ENCODE data around the gene IREB2.
"Not testable (repeated sequence)": the region's sequence is repeated elsewhere in the genome, so short reads cannot be mapped to it uniquely, and the experiment has no call there.

IREB2 gene

DNA sequence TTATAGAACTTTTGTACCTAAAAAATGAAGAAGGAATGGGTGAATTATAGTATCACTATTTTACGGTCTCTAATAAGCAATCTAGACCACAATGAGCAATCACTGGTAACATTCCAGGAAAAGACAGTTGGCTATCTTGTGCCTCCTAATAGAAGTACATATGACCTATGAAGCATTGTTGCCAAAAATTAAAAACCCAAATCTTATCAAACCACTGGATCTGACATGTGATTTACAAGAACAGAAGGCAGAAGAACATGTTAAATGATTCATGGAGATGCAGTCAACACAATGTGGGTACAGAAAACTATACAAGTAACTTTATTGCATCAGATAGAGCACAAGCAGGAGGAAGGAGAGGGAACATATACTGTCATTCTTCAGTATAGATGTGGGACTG is 54.9 kb downstream of the IREB2 start:
- peak; percentile 81 for DNase-seq

DNA sequence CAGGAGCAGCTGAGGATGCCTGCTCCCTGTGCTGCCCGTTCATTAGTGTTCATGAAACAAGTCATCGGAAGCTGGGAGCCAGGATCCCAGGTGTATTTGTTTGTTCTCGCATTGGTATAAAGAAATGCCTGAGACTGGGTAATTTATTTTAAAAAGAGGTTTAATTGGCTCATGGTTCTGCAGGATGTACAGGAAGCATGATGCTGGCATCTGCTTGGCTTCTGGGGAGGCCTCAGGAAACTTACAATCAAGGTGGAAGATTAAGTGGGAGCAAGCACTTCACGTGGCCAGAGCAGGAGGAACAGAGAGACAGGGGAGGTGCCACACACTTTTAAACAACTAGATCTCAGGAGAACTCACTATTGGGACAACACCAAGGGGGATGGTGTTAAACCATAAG is 63.8 kb downstream of the IREB2 start:
- DNase-seq = no peak

DNA sequence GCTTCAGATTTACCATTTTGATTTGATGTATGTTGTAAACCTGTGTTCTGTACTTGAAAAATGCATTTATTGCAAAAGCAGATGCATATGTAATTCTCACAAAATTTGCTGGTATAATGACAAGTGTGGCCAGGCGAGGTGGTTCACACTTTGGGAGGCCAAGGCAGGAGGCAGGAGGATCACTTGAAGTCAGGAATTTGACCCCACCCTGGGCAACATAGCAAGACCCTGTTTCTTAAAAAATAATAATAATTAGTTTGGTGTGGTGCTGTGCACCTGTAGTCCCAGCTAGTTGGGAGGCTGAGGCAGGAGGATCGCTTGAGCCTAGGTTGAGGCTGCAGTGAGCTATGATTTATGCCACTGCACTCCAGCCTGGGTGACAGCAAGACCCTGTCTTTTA is 64.6 kb downstream of the IREB2 start:
- DNase-seq = no peak

DNA sequence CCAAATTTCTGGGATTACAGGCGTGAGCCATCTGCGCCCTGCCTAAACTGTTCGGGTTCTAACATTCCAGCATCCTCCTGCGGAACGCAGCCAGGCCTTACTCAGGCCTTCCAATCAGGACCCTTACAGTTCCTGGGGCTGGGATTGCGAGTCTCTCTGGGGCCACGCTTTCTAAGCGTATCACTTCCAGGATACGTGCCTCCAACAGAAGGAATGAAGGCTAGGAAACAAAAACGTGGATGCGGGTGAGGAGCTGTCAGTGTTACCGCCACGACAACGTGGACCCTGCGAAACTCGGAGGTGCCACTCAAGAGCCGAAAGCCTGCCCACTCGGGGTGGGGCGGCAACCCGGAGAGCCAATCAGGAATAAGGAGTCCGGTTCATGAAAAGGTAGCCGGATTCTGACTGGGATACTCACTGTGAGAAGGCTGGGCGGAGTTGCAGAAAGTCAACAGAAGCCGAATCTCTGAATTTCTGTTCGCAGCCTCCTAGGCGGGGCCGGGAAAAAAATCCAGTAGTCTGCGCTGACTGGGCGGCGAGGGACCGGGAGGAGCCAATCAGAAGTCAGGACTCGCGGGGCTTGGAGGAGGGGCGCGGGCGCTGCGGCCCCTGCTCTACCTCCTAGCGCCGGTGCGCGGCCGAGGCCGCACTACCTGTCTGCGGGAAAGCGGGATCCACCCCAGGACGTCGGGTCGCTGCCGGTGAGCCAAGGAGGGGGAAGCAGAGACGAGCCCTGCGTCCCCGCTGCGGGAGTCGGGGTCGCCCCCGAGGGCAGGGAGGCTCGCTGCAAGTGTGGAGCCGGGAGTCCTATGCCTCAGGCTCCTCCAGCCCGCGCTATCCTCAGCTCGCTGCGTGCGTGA is 69.2 kb downstream of the IREB2 start, which contains the start of gene HYKK:
Gene HYKK, plus strand, starts transcription at position 607 of the 860 bp plus-strand sequence. CDS start 5,512 bp downstream, outside the sequence.
- DNase-seq = peak; percentile 96

- no peak for DNase-seq
Measured at GRCh38 chr15:78507831-78508160, 69.8 kb downstream of the IREB2 start.

GRCh38 chr15:78508272-78508671 is 70.3 kb downstream of the IREB2 start:
- DNase-seq = no peak

- DNase-seq = no peak
Measured at GRCh38 chr15:78509726-78510312, 71.8 kb downstream of the IREB2 start.

DNA sequence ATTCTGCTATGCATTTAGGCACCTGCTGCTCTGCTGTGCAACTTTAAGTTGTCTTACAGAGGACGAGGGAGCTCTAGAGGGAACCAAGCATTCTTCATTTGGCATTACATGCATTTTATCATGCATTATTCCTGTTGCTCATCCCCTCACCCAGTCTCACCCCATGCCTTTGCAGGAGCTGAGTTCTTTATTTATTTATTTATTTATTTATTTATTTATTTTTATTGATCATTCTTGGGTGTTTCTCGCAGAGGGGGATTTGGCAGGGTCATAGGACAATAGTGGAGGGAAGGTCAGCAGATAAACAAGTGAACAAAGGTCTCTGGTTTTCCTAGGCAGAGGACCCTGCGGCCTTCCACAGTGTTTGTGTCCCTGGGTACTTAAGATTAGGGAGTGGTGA is 82.0 kb downstream of the IREB2 start:
- DNase-seq = not testable (repeated sequence)

DNA sequence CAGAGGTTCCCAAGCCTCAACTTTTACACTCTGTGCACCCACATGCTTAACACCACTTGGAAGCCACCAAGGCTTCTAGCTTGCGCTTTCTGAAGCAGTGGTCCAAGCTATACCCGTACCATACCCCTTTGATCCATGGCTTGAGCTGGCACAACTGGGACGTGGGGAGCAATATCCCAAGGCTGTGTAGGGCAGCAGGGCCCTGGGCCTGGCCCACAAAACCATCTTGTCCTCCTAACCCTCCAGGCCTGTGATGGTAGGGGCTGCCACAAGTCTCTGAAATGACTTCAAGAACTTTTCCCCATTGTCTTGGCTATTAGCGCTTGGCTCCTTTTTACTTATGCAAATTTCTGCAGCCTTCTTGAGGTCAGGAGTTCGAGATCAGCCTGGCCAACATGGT is 86.2 kb downstream of the IREB2 start:
- DNase-seq = no peak

GRCh38 chr15:78527325-78527724 is 89.3 kb downstream of the IREB2 start:
- no peak for DNase-seq

- no peak for DNase-seq
Measured at GRCh38 chr15:78533331-78533730, 95.3 kb downstream of the IREB2 start.

DNA sequence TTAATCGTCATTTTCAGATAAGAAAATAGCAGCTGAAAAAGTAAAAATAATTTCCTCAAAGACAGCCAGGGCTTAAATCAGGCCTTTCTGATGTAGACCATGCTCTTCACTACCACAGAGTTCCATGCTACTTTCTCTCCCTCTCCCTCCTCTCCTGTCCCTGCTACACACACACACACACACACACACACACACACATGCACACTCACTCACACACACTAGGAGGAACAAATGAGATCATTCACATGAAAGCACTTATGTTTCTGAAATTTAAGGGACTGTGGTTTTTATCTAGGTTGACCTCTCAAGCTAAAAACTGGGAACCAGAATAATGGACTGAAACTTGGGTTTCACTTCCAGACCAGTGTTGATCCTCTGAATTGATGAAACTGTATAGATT is 98.1 kb downstream of the IREB2 start:
- DNase-seq = peak; percentile 70

- no peak for DNase-seq
Measured at GRCh38 chr15:78537266-78537905, 99.4 kb downstream of the IREB2 start.

DNA sequence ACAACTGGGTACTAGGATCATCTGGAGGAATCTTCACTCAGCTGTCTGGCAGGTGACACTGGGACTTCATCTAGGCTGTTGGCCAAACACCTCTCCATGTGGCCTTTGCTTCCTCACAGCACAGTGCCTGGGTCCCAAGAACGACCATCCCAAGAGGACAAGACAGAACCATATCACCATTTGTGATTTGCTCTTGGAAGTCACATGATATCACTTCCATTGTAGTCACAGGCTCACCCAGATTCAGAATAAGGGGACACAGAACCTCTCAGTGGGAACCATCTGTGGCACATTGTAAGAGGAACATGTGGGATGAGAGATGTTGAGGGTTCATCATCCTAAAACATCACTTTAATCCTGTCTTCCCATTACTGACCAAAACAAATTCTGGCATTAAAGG is 100.3 kb downstream of the IREB2 start:
- DNase-seq = no peak

DNA sequence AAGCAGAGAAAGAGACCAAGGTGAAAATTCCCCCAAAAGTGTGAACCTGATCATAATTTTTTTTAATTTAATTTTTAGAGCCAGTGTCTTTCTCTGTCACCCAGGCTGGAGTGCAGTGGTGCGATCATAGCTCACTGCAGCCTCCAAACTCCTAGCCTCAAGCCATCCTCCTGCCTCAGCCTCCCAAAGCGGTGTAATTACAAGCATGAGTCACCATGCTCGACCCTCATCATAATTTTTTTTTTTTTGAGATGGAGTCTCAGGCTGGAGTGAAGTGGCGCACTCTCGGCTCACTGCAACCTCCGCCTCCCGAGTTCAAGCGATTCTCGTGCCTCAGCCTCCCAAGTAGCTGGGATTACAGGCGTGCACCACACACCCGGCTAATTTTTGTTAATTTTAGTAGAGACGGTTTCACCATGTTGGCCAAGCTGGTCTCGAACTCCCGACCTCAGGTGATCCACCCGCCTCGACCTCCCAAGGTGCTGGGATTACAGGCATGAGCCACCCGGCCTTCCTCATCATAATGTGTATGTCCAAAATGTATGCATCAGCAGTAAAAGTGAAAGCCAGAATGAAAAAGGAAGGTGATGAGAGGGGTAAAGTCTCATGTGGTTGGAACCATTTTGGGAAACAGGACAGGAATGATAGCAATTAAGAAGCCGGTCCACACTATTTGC is 101.6 kb downstream of the IREB2 start:
- not testable (repeated sequence) for DNase-seq

- peak; percentile 94 for DNase-seq
Measured at GRCh38 chr15:78540141-78540870, 102.3 kb downstream of the IREB2 start, which contains the start of gene PSMA4. TSS of gene PSMA4 (plus strand) at chr15:78540444. CDS start at chr15:78541928, 1,484 bp downstream.

DNA sequence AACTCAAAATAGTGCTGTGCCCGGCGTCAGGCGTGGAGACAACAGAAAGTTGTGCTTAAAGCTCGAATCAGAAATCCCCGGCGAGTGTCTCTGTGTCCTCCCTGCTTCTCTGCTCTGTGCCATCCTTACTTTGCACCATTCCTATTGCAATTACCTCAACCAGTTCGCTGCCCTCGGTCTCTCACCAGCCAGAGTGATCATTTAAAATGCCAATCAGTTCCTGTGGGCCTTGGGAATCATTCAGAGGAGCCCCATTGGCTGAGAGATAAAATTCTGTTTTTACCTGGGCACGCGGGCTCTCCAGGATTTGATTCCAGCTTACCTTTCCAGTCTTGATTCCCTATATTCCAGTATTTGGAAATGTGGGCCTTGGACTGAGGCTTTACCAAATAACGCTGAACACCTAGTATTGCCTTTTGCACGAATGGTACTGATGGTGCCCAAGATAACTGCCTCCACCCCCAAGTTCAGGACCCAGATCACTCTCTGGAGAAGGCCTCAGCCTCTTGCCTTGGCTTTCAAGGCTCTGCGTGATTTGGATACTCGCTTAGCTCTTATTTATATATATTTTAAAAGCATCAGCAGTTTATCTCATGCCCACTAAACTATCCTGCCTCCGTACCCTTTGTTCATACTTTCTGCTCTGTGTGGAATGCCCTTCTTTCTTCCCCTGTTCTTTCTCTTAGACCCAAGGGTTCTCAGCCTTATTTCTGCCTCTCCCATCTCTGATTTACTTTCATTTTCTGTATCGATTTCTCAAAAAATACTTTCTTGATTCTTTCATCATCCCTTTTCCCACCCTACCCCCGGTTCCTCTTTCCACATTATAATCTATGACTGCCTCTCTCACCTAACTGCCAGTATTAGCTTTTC is 103.1 kb downstream of the IREB2 start:
- DNase-seq = peak; percentile 89

GRCh38 chr15:78541744-78542034 is 103.7 kb downstream of the IREB2 start:
- no peak for DNase-seq

DNA sequence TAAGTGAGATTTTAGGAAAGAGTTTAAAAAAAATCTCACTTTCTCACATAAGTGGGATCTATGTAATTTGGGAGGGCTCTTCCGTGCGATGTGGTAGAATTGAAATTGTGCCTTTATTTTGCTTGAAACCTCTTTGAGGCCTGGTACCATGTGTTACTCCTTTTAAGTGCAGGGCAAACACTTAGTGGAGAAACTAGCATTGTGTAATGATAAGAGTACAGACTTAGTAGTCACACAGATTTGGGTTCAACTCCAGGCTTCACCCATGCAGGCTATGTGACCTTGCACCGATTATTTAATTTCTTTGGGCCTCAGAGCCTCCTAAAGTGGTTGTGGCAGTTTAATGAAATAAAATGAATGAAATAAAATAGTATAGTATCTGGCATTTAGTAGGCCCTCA is 104.6 kb downstream of the IREB2 start:
- no peak for DNase-seq

DNA sequence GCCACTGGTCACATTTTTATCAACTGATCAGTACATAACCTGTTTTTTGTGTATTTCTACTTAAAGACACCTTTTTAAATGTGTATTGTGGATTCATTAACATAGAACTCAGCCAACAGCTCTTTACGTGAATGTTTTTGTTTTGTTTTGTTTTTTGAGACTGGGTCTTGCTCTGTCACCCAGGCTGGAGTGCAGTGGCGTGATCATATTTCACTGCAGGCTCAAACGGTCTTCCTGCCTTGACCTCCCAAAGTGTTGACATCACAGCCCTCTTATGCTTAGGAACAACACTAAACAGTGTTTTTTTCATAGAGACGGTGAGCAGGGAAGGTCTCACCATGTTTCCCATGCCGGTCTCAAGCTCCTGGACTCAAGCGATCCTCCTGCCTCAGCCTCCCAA is 112.2 kb downstream of the IREB2 start:
- no peak for DNase-seq

GRCh38 chr15:78550815-78551214 is 112.8 kb downstream of the IREB2 start:
- no peak for DNase-seq
